Stimulated activated CD4-positive, alpha-beta T cell treated with anti-CD3 and anti-CD28 coated beads, Interleukin-1b, Interleukin-23, amount 100 ng/mL, for 48 hours (primary cell): ENCODE data around the gene KRT85.
"Not testable (repeated sequence)": the region's sequence is repeated elsewhere in the genome, so short reads cannot be mapped to it uniquely, and the experiment has no call there.

ENCODE experiments used
- DNase-seq: peaks from one replicate; pipeline ENCODE4 v3.0.0-alpha.2; 2020

The KRT85 gene

DNA sequence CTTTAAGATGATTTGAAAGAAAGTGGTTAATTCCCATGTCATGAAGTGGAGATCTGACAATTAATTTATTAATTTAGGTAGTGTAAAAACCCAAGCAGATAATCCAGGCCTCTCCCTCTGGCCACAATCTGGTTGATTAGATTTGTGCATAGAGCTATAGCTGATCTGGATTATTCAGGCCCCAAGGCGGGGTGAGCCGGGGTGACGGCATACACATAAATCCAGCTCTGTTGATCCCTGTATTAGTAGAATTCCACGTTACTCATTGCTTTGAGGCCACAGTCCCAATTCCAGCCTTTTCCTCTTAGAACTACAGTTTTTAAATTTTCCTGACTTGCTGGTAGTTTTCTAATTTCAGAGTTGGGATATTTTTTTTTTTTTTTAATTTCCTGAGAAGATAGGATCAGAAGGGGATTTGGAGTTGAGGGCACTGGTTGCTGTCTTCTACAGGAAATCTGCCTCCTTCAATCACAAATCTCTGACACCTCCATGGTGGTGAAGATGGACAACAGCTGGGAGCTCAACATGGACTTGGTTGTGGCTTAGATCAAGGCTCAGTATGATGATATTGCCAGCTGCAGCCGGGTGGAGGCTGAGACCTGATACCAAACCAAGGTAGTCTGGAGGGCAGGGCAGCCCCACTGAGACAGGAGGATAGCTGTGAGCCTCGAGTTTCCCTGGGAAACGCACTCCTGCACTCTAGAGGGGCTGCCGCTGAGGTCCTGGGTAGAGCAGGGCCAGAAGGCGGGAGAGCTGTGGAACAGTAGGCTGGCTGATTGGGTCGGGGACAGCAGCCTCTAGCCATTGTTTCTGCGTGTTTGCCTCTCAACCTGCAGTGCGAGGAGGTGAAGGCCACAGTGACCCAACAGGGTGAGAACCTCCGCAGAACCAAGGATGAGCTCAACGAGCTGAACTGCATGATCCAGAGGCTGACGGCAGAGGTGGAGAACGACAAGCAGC lies 19.4 kb downstream of the KRT85 start:
- DNase-seq = no peak

DNA sequence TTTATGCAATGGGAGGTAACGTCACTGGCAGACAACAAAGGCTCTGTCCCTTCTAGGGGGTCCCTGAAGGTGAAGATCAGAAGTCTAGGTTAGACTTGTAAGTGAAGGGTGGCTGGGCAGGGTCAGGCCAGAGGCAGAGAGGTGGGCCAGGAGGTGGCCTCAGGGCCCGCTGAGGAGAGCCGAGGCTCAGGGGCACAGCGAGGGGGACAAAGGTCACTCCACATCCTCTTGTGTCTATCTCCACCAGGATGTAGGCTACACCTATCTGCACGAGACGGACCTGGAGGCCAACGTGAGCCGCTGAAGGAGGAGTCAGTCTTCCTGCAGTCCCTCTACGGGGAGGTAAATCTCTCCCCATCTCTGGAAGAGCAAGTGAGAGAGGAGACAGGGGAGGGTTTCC lies 20.3 kb downstream of the KRT85 start:
- DNase-seq = no peak

- no peak for DNase-seq
These were observed 20.7 kb downstream of the KRT85 start for GRCh38 chr12:52346593-52346992.

- DNase-seq = not testable (repeated sequence)
These were observed 22.2 kb downstream of the KRT85 start for GRCh38 chr12:52345041-52345440.

DNA sequence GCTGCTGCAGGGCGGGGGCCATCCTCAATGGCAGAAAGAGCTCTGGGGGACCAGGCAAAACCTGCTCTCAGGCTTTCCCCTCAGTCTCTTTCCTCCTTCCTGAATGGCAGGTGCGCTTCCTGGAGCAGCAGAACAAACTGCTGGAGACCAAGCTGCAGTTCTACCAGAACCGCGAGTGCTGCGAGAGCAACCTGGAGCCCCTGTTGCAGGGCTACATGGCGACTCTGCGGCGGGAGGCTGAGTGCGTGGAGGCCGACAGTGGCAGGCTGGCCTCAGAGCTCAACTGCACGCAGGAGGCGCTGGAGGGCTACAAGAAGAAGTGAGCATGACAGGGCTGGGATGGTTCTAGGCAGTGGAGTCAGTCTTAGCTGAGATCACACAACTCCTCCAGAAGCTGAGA lies 23.2 kb downstream of the KRT85 start:
- no peak for DNase-seq

- no peak for DNase-seq
These were observed 23.7 kb downstream of the KRT85 start for GRCh38 chr12:52343550-52343949.

GRCh38 chr12:52342781-52343490 lies 24.3 kb downstream of the KRT85 start:
- no peak for DNase-seq

DNA sequence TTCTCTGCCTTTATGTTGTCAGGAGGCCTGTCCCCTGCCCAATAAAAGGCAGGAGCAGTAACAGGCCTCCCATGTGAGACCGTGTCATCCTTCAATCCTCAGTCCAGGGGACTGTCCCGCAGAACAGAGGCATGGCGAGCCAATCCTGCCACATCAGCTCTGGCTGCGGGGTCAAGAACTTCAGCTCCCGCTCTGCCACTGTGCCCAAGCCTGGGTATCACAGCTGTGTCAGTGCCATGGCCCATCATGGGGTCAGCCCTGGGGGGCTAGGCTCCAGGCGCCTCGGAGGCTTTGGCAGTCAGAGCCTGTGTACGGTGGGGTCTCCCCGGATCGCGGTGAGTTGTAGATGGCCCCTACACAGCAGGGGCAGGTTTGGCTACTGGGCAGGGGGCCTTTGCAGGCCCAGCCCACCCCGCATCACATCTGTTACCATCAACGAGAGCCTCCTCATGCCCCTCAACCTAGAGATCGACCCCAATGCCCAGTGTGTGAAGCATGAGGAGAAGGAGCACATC lies 26.2 kb downstream of the KRT85 start:
- DNase-seq = no peak

DNA sequence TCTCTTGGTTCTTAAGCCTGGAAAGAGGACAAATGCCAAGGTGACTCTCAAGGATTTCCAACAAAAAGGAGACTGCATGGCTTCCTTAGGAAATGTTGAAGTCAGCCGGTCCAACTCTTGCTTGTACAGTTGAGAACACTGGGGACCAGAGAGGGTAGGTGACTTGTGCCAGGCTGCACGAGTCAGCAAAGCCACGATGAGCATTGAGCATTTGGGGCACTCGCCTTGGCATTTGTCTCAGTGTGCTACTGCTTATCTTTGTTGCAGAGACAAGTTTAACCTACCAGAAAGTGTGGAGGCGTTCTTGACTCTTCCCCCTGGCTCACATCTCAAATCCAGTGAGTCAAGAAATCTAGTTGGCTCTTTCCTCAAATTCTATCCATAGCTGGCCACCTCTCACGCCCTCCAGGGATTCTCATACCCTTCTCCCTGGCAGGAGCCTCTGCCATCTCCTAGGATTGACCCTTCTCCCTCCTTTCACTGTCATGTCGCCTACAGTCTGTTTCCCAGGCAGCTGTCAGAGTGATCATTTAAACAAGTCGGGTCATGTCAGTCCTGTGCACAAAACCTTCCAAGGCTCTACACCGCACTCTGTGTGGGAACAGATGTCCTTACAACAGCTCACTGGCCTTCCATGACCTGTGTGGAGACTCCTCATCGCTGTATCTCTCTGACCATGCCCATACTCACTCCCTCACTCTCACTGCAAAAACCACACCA lies 28.9 kb downstream of the KRT85 start:
- no peak for DNase-seq

DNA sequence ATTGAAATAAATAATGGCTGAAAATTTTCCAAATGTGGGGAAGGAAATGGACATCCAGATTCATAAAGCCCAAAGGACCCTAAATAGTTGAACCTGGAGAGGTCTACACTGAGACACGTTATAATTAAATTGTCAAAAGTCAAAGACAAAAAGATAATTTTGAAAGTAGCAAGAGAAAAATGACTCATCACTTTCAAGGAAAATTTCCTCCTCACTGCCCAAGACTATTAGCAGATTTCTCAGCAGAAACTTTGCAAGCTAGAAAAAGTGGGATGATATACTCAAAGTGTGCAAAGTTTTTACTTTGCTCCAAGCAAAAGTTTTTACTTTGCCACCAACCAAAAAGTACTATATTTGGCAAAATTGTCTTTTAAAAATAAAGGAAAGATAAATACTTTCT lies 30.2 kb downstream of the KRT85 start:
- DNase-seq = no peak

GRCh38 chr12:52336641-52337040 lies 30.6 kb downstream of the KRT85 start:
- no peak for DNase-seq

DNA sequence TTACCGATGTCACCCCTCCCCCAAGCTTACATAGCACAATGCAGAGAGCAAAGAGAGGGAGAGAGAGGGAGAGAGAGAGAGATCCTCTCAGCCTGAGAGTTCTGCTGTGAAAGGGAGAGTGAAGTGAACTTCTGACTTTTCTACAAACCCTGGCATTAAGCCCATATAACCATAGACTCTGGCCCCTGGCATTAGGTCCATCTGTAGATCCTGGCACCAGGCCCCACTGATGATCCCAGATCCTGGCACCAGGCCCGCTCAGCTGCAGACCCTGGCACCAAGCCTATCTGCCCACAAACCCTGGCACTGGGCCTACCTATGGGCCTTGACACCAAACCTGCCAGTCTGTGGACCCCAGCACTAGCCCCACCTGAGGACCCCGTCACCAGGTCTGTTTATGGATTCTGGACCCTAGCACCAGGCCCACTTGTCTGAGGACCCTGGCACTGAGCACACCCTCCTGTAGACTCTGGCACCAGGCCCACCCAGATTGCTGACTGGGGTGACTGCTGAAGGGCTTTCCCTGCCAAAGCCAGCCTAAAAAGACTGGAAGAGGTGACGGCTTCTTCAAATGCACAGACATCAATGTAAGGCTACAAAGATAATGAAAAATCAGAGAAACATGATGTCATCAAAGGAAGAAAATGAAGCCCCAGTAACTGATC lies 31.6 kb downstream of the KRT85 start:
- DNase-seq = no peak

DNA sequence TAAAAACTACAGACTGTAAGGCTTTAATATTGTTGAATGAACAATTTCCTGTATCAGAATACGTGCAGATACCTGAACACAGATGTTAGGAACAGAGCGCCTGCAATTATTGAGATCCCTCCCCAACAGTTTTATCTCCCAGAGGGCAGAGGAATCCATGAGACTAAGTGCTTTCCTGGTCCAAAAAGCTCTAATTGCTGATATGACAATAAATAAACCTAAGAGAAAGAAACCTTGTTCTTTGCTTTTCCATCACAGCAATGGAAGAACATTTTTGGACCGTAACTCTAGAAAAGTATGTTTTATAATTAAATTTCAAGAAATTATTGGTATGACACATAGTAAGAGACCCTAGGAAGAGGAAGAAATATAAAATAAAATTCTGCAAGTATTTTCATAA lies 33.1 kb downstream of the KRT85 start:
- no peak for DNase-seq

DNA sequence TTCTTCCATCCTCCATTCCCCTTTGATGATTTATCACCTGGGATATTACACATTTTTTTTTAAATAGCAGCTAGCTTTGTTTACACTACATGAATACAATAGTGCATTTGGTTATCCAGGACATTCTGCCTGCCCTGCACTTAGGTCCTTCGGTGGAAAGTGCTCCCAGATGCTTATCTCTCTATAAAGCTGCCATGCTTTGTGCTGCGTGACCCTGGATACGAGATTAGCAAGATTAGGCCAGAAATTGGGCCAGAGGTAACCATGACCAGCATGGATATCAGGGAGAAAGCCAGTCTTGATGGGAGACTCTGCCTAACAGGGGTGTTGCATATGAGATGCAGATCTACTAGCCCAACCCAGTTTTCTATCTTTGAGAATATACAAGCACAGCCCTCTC lies 34.0 kb downstream of the KRT85 start:
- DNase-seq = no peak

DNA sequence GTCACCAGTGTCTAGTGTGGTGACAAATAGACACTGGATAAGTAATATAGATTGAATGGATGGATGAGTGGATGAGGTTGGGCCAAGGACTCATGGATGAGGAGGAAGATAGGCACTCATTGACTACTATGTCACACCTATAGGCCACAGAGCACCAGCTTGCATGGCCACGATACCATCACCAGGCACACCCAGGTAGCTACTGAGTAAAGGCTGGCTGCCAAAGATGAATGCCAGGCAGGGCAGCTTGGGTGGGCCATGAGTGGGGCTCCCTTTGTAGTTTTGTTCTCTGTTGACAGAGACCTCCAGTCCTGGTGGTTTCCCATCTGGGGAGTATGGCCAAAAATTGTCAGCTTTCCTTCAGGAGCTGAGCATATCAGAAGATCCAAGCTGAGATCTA lies 34.9 kb downstream of the KRT85 start:
- DNase-seq = no peak

DNA sequence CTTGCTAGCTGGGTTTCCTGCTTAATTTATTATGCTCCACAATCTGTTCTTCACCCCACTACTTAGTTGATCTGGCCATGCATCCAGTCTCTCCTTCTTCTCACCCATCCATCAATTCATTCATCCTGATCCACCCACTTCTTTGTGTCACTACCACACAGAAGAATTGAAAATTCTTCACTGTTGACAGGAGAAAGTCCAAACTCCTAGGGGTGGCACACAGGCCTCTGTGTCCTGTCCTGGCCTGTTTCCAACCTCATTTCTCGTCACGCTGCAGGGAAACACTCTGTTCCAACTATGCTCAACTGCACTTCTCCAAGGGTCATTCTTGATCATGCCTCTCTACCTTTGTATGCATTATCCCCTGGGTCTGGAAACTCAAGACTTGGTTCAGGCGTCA lies 35.4 kb downstream of the KRT85 start:
- no peak for DNase-seq

DNA sequence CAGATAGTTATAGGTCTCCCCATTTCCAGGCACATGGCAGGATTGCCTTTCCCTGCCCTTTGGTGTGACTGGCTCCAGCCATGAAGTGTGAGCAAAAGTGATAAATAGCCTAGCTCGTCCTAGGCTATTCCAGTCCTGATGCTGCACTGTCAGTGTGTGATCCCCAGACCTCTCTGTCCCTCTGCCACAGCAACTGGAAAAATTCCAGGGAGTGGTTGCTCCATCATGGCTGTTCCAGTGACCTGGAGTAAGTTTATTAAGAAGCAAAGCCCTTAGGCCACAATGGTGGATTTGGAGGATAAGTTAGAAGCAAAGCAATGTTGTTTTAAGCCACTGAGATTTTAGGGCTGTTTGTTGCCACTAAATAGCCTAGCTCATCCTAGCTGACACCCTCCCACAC lies 36.2 kb downstream of the KRT85 start:
- no peak for DNase-seq

- no peak for DNase-seq
These were observed 39.3 kb downstream of the KRT85 start for GRCh38 chr12:52327830-52328500.

- peak; percentile 83 for DNase-seq
These were observed 40.0 kb downstream of the KRT85 start for GRCh38 chr12:52327052-52327829.

DNA sequence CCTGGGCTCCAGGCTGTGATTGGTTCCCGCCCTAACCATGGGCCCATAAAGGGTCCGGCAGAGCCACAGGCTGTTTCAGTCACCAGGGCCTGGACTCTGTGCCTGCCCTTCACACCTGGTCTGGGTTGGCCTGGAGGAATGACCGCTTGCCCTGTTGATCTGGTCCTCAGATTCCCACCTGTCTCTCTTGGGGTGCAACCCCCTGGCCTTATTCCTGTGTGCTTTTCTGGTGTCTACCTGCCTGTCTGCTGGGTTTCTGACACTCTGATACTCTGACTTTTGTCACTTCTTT lies 43.2 kb downstream of the KRT85 start:
- no peak for DNase-seq

DNA sequence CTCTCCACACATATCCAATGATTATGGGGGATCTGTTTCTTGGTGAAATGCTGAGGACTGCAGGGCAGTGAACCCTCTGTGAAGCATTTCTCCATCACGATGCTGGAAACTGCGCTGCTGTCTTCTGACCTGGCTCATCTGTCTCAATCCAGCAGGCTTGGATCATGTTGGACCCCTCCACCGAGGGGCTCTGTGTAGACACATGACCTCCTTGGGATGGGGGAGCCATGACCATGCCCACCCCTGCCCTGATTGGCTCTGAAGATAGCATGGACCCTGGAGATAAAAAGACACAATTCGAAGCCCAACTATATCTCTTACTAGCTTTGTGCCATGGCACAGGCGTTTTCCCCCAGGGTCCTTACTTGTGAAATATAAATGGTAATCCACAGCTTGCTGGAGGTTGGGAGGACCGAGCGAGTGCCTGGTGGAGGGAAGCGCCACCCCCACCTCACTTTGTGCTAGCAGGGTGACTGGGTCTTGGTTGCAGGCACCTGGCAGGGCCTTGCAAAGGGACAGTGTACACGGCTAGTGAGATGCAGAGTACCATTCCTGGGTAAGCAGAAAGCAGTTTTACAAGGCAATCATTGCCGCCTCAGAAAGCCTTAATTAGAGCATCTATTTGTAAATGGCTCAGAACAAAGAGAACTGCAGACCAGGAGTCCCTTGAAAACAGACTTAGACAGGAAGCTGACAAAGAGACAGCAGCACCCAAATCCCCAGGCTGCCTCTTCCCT lies 43.7 kb downstream of the KRT85 start:
- DNase-seq = no peak
